ENCODE data around the gene ZNF768. TPM values are rescaled to one million over a fixed set of nuclear protein-coding genes. Genes with fewer than 3 reads are reported as not detected.

The ZNF768 gene
- total and polyA plus RNA-seq, 2 of the 13 experiments (the other 11 are each of a cell fraction or from before 2014, with no cell fraction given), result 26.7 to 34.4 TPM

DNA sequence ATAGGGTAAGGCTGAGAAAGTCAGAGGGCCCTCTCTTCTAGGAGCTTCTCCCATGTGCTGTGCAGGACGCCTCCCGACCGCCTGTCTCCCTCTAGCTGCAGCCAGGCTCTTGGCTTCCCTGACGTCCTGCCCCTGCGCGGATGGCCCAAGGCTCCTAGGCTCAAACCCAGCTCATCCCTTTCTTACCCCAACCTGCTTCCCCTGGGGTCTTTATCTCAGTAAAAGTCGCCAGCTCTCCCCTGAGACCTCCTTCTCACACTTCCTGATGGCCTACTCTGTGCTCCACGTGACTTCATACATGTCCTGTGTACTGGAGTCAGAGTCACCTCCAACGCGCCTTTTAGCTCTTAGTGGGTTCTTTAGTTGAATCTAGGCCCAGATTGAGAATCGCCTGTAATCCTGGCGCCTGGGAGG is 9.4 kb upstream of the ZNF768 start (continued):
- TF ChIP-seq, protein P1, sequence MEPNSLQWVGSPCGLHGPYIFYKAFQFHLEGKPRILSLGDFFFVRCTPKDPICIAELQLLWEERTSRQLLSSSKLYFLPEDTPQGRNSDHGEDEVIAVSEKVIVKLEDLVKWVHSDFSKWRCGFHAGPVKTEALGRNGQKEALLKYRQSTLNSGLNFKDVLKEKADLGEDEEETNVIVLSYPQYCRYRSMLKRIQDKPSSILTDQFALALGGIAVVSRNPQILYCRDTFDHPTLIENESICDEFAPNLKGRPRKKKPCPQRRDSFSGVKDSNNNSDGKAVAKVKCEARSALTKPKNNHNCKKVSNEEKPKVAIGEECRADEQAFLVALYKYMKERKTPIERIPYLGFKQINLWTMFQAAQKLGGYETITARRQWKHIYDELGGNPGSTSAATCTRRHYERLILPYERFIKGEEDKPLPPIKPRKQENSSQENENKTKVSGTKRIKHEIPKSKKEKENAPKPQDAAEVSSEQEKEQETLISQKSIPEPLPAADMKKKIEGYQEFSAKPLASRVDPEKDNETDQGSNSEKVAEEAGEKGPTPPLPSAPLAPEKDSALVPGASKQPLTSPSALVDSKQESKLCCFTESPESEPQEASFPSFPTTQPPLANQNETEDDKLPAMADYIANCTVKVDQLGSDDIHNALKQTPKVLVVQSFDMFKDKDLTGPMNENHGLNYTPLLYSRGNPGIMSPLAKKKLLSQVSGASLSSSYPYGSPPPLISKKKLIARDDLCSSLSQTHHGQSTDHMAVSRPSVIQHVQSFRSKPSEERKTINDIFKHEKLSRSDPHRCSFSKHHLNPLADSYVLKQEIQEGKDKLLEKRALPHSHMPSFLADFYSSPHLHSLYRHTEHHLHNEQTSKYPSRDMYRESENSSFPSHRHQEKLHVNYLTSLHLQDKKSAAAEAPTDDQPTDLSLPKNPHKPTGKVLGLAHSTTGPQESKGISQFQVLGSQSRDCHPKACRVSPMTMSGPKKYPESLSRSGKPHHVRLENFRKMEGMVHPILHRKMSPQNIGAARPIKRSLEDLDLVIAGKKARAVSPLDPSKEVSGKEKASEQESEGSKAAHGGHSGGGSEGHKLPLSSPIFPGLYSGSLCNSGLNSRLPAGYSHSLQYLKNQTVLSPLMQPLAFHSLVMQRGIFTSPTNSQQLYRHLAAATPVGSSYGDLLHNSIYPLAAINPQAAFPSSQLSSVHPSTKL (CRISPR knock-in tag; IDR thresholded peaks at IDR 0.05), result no peak
- TF ChIP-seq ZNF407 (CRISPR knock-in tag; IDR thresholded peaks at IDR 0.05; ENCODE audit: not compliant biosample characterization), result no peak
- peak; percentile 65; the same call in 1 of the 2 replicates for TF ChIP-seq ZNF292 (CRISPR knock-in tag; IDR thresholded peaks at IDR 0.05; ENCODE audit: borderline replicate concordance, low read depth)
- TF ChIP-seq, protein P2, sequence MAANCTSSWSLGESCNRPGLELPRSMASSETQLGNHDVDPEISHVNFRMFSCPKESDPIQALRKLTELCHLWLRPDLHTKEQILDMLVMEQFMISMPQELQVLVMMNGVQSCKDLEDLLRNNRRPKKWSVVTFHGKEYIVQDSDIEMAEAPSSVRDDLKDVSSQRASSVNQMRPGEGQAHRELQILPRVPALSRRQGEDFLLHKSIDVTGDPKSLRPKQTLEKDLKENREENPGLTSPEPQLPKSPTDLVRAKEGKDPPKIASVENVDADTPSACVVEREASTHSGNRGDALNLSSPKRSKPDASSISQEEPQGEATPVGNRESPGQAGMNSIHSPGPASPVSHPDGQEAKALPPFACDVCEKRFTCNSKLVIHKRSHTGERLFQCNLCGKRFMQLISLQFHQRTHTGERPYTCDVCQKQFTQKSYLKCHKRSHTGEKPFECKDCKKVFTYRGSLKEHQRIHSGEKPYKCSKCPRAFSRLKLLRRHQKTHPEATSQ (CRISPR knock-in tag; IDR thresholded peaks at IDR 0.05; ENCODE audit: borderline replicate concordance), result no peak
- TF ChIP-seq FOXC1 (CRISPR knock-in tag; IDR thresholded peaks at IDR 0.05; ENCODE audit: borderline replicate concordance), result peak; percentile 78; the same call in 1 of the 2 replicates
- no peak for TF ChIP-seq ZNF367 (CRISPR knock-in tag; IDR thresholded peaks at IDR 0.05; ENCODE audit: borderline replicate concordance)
- no peak for TF ChIP-seq MTF1 (CRISPR knock-in tag; IDR thresholded peaks at IDR 0.05)
- TF ChIP-seq KLF9 (CRISPR knock-in tag; IDR thresholded peaks at IDR 0.05; ENCODE audit: low read depth), result no peak
- no peak for TF ChIP-seq NR2F1 (CRISPR knock-in tag; IDR thresholded peaks at IDR 0.05)
- TF ChIP-seq, protein P3, sequence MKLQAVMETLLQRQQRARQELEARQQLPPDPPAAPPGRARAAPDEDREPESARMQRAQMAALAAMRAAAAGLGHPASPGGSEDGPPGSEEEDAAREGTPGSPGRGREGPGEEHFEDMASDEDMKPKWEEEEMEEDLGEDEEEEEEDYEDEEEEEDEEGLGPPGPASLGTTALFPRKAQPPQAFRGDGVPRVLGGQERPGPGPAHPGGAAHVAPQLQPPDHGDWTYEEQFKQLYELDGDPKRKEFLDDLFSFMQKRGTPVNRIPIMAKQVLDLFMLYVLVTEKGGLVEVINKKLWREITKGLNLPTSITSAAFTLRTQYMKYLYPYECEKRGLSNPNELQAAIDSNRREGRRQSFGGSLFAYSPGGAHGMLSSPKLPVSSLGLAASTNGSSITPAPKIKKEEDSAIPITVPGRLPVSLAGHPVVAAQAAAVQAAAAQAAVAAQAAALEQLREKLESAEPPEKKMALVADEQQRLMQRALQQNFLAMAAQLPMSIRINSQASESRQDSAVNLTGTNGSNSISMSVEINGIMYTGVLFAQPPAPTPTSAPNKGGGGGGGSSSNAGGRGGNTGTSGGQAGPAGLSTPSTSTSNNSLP (IDR thresholded peaks at IDR 0.05; ENCODE audit: low read depth, low read length), result no peak
- no peak for TF ChIP-seq ZNF253 (CRISPR knock-in tag; IDR thresholded peaks at IDR 0.05; ENCODE audit: borderline replicate concordance)
- TF ChIP-seq ASH2L (IDR thresholded peaks at IDR 0.05; ENCODE audit: insufficient read length, low read depth, low read length), result no peak
- no peak for TF ChIP-seq ZNF225 (CRISPR knock-in tag; IDR thresholded peaks at IDR 0.05)

Measured in HepG2 (cell line).